H9 (cell line): ENCODE results near the gene UNC5B. TPM values are rescaled to one million over a fixed set of nuclear protein-coding genes. Genes with fewer than 3 reads are reported as not detected.
A peak's percentile ranks its signal among the peaks of the same experiment; 100 is the strongest.

Experiments used
- DNase-seq: peaks from one replicate; pipeline ENCODE4 v3.0.0-alpha.2; 2017
- H2AFZ ChIP-seq: one replicate; pipeline ENCODE4 v1.6.1; 2013; ENCODE audit warnings: mild to moderate bottlenecking, low read length, control low read depth, moderate library complexity
- H2AK5ac ChIP-seq: 2 replicates; pipeline ENCODE4 v1.6.1; 2013; ENCODE audit warnings: low read length, control low read depth, mixed read lengths; ENCODE audit not compliant: insufficient read length
- H2BK120ac ChIP-seq: one replicate; pipeline ENCODE4 v1.6.1; 2013; ENCODE audit warnings: low read depth, mild to moderate bottlenecking, low read length, control low read depth, inconsistent platforms; ENCODE audit not compliant: poor library complexity, severe bottlenecking
- H2BK12ac ChIP-seq: 2 replicates; pipeline ENCODE4 v1.6.1; 2013; ENCODE audit warnings: low read length, control low read depth, mixed read lengths, low read depth; ENCODE audit not compliant: insufficient read length
- H2BK15ac ChIP-seq: 2 replicates; pipeline ENCODE4 v1.6.1; 2013; ENCODE audit warnings: low read depth, low read length, control low read depth
- H2BK20ac ChIP-seq: one replicate; pipeline ENCODE4 v1.6.1; 2013; ENCODE audit warnings: low read depth, mild to moderate bottlenecking, low read length, control low read depth, inconsistent platforms; ENCODE audit not compliant: poor library complexity, severe bottlenecking
- H2BK5ac ChIP-seq: 2 replicates; pipeline ENCODE4 v1.6.1; 2013; ENCODE audit warnings: low read length, control low read depth, mixed read lengths; ENCODE audit not compliant: insufficient read length
- H3K14ac ChIP-seq: 2 replicates; pipeline ENCODE4 v1.6.1; 2013; ENCODE audit warnings: low read length, control low read depth; ENCODE audit not compliant: insufficient read depth
- H3K18ac ChIP-seq: 2 replicates; pipeline ENCODE4 v1.6.1; 2013; ENCODE audit warnings: low read depth, mild to moderate bottlenecking, mixed read lengths, low read length, control low read depth; ENCODE audit not compliant: insufficient read length
- H3K23ac ChIP-seq: 2 replicates; pipeline ENCODE4 v1.6.1; 2013; ENCODE audit warnings: low read length, control low read depth, mixed read lengths, low read depth; ENCODE audit not compliant: insufficient read length
- H3K23me2 ChIP-seq: 2 replicates; pipeline ENCODE4 v1.6.1; 2013; ENCODE audit warnings: low read depth, mild to moderate bottlenecking, mixed read lengths, low read length, control low read depth; ENCODE audit not compliant: insufficient read length, poor library complexity, severe bottlenecking
- H3K27ac ChIP-seq: 2 replicates; pipeline ENCODE4 v1.5.1; 2013; ENCODE audit warnings: low read length, control low read depth, mixed read lengths, low read depth; ENCODE audit not compliant: insufficient read length
- H3K27me3 ChIP-seq: 2 replicates; pipeline ENCODE4 v1.6.1; 2013; ENCODE audit warnings: low read length, control low read depth, inconsistent platforms; ENCODE audit not compliant: insufficient read depth
- H3K4ac ChIP-seq: 2 replicates; pipeline ENCODE4 v1.6.1; 2013; ENCODE audit warnings: low read depth, mild to moderate bottlenecking, control low read depth, inconsistent platforms, low read length, moderate library complexity
- H3K4me1 ChIP-seq: 2 replicates; pipeline ENCODE4 v1.6.1; 2013; ENCODE audit warnings: low read length, control low read depth, inconsistent platforms; ENCODE audit not compliant: insufficient read depth
- H3K4me2 ChIP-seq: 2 replicates; pipeline ENCODE4 v1.6.1; 2013; ENCODE audit warnings: low read length, control low read depth, mixed read lengths; ENCODE audit not compliant: insufficient read length, insufficient read depth
- H3K56ac ChIP-seq: 2 replicates; pipeline ENCODE4 v1.6.1; 2013; ENCODE audit warnings: low read depth, mild to moderate bottlenecking, mixed read lengths, low read length, control low read depth; ENCODE audit not compliant: insufficient read length
- H3K79me1 ChIP-seq: 2 replicates; pipeline ENCODE4 v1.6.1; 2013; ENCODE audit warnings: low read depth, mild to moderate bottlenecking, moderate library complexity, low read length, control low read depth, inconsistent platforms; ENCODE audit not compliant: insufficient read depth, poor library complexity, severe bottlenecking
- H3K79me2 ChIP-seq: 2 replicates; pipeline ENCODE4 v1.6.1; 2013; ENCODE audit warnings: low read length, control low read depth, inconsistent platforms; ENCODE audit not compliant: insufficient read depth
- H3K9ac ChIP-seq: 2 replicates; pipeline ENCODE4 v1.6.1; 2013; ENCODE audit warnings: low read length, control low read depth, mixed read lengths; ENCODE audit not compliant: insufficient read length; ENCODE audit errors: extremely low read depth
- H3K9me3 ChIP-seq: one replicate; pipeline ENCODE4 v1.6.1; 2013; ENCODE audit warnings: low read depth, low read length, inconsistent platforms; ENCODE audit not compliant: control insufficient read depth
- H3T11ph ChIP-seq: one replicate; pipeline ENCODE4 v1.6.1; 2013; ENCODE audit warnings: mild to moderate bottlenecking, low read length, control low read depth, inconsistent platforms
- H4K20me1 ChIP-seq: one replicate; pipeline ENCODE4 v1.6.1; 2013; ENCODE audit not compliant: control insufficient read depth, insufficient read length, insufficient read depth
- H4K5ac ChIP-seq: 2 replicates; pipeline ENCODE4 v1.6.1; 2013; ENCODE audit warnings: low read depth, mild to moderate bottlenecking, mixed read lengths, low read length, control low read depth; ENCODE audit not compliant: insufficient read length
- H4K8ac ChIP-seq: replicated peaks from 2 replicates; pipeline ENCODE4 v1.6.1; 2013; ENCODE audit warnings: low read length, control low read depth, mixed read lengths, low read depth; ENCODE audit not compliant: insufficient read length
- H4K91ac ChIP-seq: 2 replicates; pipeline ENCODE4 v1.6.1; 2013; ENCODE audit warnings: low read depth, mild to moderate bottlenecking, moderate library complexity, mixed read lengths, low read length, control low read depth; ENCODE audit not compliant: insufficient read length
- H3K27ac Mint-ChIP-seq, 3 experiments: 2 replicates in 2 of 3; 3 replicates in 1 of 3; pipeline ENCODE4 v1.8.0; 2020 to 2021; ENCODE audit warnings: mixed read lengths in 3 of 3, mild to moderate bottlenecking in 1 of 3, moderate library complexity in 1 of 3
- H3K27me3 Mint-ChIP-seq: 2 replicates; pipeline ENCODE4 v1.8.0; 2021; ENCODE audit warnings: low read depth, mild to moderate bottlenecking, moderate library complexity, mixed read lengths
- H3K36me3 Mint-ChIP-seq, 3 experiments: 2 replicates in 2 of 3; 3 replicates in 1 of 3; pipeline ENCODE4 v1.8.0; 2020 to 2021; ENCODE audit warnings: low read depth in 3 of 3, mixed read lengths in 3 of 3; ENCODE audit not compliant: insufficient read depth in 1 of 3
- H3K4me1 Mint-ChIP-seq, 2 experiments: 2 replicates each; pipeline ENCODE4 v1.8.0; 2020; ENCODE audit warnings: mixed read lengths in 2 of 2
- H3K4me3 Mint-ChIP-seq, 2 experiments: 2 replicates in 1 of 2; 3 replicates in 1 of 2; pipeline ENCODE4 v1.8.0; 2020 to 2021; ENCODE audit warnings: mild to moderate bottlenecking in 2 of 2, mixed read lengths in 2 of 2, moderate library complexity in 1 of 2
- H3K9me3 Mint-ChIP-seq, 2 experiments: 2 replicates in 1 of 2; 3 replicates in 1 of 2; pipeline ENCODE4 v1.8.0; 2020; ENCODE audit warnings: mild to moderate bottlenecking in 2 of 2, mixed read lengths in 2 of 2, moderate library complexity in 1 of 2
- WGBS: extraction: QIAGEN DNeasy Blood & Tissue Kit; methylation state at CpG from one replicate; pipeline ENCODE4 v1.1.7; 2013; ENCODE audit warnings: missing lambda C conversion rate, low lambda C conversion rate, mixed read lengths; ENCODE audit not compliant: insufficient read length; ENCODE audit errors: extremely low coverage; 5-methylcytosine and 5-hydroxymethylcytosine counted together
- total RNA-seq: library from RNA; stranded (reverse); gene quantifications from 2 replicates; pipeline ENCODE4 v1.2.1, GENCODE V29; 2021
- TF ChIP-seq, protein P1 (sequence below): fragments of 200-600 bp; sonication (generic); conservative IDR thresholded peaks from 3 replicates; pipeline ENCODE4 v1.8.0; 2021; ENCODE audit warnings: antibody characterized with exemption, mild to moderate bottlenecking

Gene UNC5B
- total RNA-seq, 1 experiment from 2014 or later = 28.4 TPM

DNA sequence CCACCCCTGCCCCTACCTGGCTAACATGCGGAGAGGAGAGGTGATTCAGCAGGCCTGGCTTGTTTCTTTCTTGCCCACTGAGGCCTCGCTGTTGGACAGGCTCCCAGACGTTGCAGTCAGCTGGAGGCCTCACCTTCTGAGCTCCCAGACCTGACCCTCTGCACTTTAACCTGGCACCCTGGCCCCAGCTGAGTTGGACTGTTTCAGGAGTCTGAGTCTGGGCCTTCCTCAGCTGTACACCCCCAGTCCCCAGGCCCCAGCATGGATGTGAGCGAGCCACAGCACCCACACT is 35.0 kb downstream of the UNC5B start:
- Mint-ChIP-seq H3K4me1 (peaks cover 30 to 35% of the 10 kb centered on the region in 2 experiments), H3K27me3 (no peaks in the 10 kb centered on the region), H3K27ac (no peak overlapping the region; a peak in 1 of 7 replicates), H3K9me3 (no peaks in the 10 kb centered on the region), H3K36me3 (no peaks in the 10 kb centered on the region), H3K4me3 (no peak overlapping the region)
- H3K23ac ChIP-seq = no peak overlapping the region
- no peak overlapping the region for H3K56ac ChIP-seq
- peak overlapping the region; percentile 19; the same call in 1 of the 2 replicates for H3K14ac ChIP-seq
- no CpG with 5 or more reads among the region's 4 CpGs for WGBS
- no peak overlapping the region for H3K27ac ChIP-seq
- no peak overlapping the region for H3K18ac ChIP-seq
- H2BK12ac ChIP-seq = no peak overlapping the region
- H2AK5ac ChIP-seq = no peak overlapping the region
- no peak overlapping the region for H2BK15ac ChIP-seq
- H3K27me3 ChIP-seq = no peaks in the 10 kb centered on the region
- H3K79me1 ChIP-seq = no peaks in the 10 kb centered on the region
- H3K9me3 ChIP-seq = no peaks in the 10 kb centered on the region
- no peak overlapping the region for H4K91ac ChIP-seq
- no peak overlapping the region for H3K9ac ChIP-seq
- no peaks in the 10 kb centered on the region for H3K79me2 ChIP-seq
- no peak overlapping the region for H3K4me2 ChIP-seq
- H2BK20ac ChIP-seq = no peak overlapping the region
- H2BK5ac ChIP-seq = no peak overlapping the region
- no peak overlapping the region for H2AFZ ChIP-seq
- H4K20me1 ChIP-seq = no peaks in the 10 kb centered on the region
- H3K23me2 ChIP-seq = no peaks in the 10 kb centered on the region
- no peaks in the 10 kb centered on the region for H3K4me1 ChIP-seq
- H3T11ph ChIP-seq = no peak overlapping the region
- H4K5ac ChIP-seq = no peak overlapping the region
- H2BK120ac ChIP-seq = no peak overlapping the region
- H4K8ac ChIP-seq = no peak overlapping the region
- DNase-seq = no peak
- H3K4ac ChIP-seq = no peak overlapping the region
- TF ChIP-seq, protein P1, sequence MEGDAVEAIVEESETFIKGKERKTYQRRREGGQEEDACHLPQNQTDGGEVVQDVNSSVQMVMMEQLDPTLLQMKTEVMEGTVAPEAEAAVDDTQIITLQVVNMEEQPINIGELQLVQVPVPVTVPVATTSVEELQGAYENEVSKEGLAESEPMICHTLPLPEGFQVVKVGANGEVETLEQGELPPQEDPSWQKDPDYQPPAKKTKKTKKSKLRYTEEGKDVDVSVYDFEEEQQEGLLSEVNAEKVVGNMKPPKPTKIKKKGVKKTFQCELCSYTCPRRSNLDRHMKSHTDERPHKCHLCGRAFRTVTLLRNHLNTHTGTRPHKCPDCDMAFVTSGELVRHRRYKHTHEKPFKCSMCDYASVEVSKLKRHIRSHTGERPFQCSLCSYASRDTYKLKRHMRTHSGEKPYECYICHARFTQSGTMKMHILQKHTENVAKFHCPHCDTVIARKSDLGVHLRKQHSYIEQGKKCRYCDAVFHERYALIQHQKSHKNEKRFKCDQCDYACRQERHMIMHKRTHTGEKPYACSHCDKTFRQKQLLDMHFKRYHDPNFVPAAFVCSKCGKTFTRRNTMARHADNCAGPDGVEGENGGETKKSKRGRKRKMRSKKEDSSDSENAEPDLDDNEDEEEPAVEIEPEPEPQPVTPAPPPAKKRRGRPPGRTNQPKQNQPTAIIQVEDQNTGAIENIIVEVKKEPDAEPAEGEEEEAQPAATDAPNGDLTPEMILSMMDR = no peak
